ENCODE data around the gene PRRC2B. TPM values are rescaled to one million over a fixed set of nuclear protein-coding genes. Genes with fewer than 3 reads are reported as not detected.

The PRRC2B gene
- total and polyA plus RNA-seq, 2 of the 13 experiments (the other 11 are each of a cell fraction or from before 2014, with no cell fraction given), result 20.8 to 37.4 TPM

DNA sequence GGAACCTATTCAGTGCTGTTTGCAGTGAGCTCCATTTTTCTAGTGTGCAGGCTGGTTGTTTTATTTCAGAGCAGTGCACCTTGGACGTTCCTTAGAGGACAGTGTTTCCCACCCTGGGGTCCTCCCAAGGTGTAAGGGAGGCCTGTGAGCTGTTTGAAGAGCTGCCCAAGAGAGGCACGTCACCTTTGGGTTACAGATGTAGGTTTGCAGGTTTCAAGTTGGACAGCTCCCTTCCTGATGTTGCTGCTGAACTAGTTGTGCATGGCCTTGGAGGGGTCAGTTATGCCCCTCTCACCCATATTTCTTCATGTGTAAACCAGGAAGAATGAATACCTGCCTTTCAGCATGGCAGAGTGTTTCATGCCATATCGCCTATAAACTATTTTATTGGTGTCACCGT lies 74.1 kb downstream of the PRRC2B start:
- Histone ChIP-seq H3K9ac (ENCODE audit: insufficient read depth, low read depth, low read length) (no peak overlapping the region), H3K4me2 (ENCODE audit: low read depth, low read length) (no peak overlapping the region), H3K27me3 (ENCODE audit: control insufficient read depth in 1 of 2, insufficient read depth in 2 of 2, low read length in 2 of 2) (no peaks in the 10 kb centered on the region), H2AFZ (ENCODE audit: low read length) (no peak overlapping the region), H3K27ac (ENCODE audit: extremely low read length, insufficient read depth, low read length) (no peak overlapping the region), H3K4me1 (ENCODE audit: insufficient read depth, low read length) (peaks cover 8% of the 10 kb centered on the region), H3K79me2 (ENCODE audit: insufficient read depth, low read length) (no peaks in the 10 kb centered on the region), H4K20me1 (ENCODE audit: insufficient read depth, low read length) (peaks cover 17% of the 10 kb centered on the region), H3K4me3 (replicated peaks in 1 of 3; ENCODE audit: insufficient read depth in 1 of 3, low read depth in 2 of 3, low read length in 3 of 3) (no peak overlapping the region), H3K9me3 (ENCODE audit: low read length) (no peaks in the 10 kb centered on the region), H3K36me3 (replicated peaks in 1 of 2; ENCODE audit: control insufficient read depth in 1 of 2, insufficient read depth in 2 of 2, low read length in 2 of 2) (peaks cover 39 to 84% of the 10 kb centered on the region in 2 experiments)
- intact Hi-C loops (cut with micrococcal nuclease; ENCODE audit: unreplicated experiment), result no loop called here
- no peak for FAIRE-seq
- POLR2A ChIA-PET, result no interaction called here
- CTCF ChIA-PET (ENCODE audit: low intra/inter-chr PET ratio, low total read pairs), result no interaction called here
- no peak for ATAC-seq
- 98% methylated on average over 4 of the region's 4 CpGs for WGBS (ENCODE audit: low lambda C conversion rate)
- TF ChIP-seq ZNF17 (CRISPR knock-in tag; IDR thresholded peaks at IDR 0.05) (no peak), MYC (CRISPR knock-in tag; IDR thresholded peaks at IDR 0.05; ENCODE audit: borderline replicate concordance) (no peak), ZNF12 (CRISPR knock-in tag; IDR thresholded peaks at IDR 0.05) (no peak), NFIC (IDR thresholded peaks at IDR 0.05; ENCODE audit: low read length) (no peak), HOXA9 (CRISPR knock-in tag; IDR thresholded peaks at IDR 0.05; ENCODE audit: borderline replicate concordance) (no peak), ZMYM3 (CRISPR knock-in tag; IDR thresholded peaks at IDR 0.05) (no peak), ARNT (IDR thresholded peaks at IDR 0.05) (no peak), ZNF101 (CRISPR knock-in tag; IDR thresholded peaks at IDR 0.05; ENCODE audit: borderline replicate concordance, low read depth) (no peak), HMG20A (CRISPR knock-in tag; IDR thresholded peaks at IDR 0.05; ENCODE audit: borderline replicate concordance) (no peak), RCOR2 (CRISPR knock-in tag; IDR thresholded peaks at IDR 0.05) (no peak), KDM5A (IDR thresholded peaks at IDR 0.05; ENCODE audit: borderline replicate concordance, low read length) (no peak), HDAC1 (CRISPR knock-in tag; IDR thresholded peaks at IDR 0.05) (no peak), IRX3 (CRISPR knock-in tag; IDR thresholded peaks at IDR 0.05; ENCODE audit: borderline replicate concordance, low read depth) (no peak), SSRP1 (CRISPR knock-in tag; IDR thresholded peaks at IDR 0.05) (no peak), ZSCAN9 (CRISPR knock-in tag; IDR thresholded peaks at IDR 0.05; ENCODE audit: borderline replicate concordance) (no peak), ZSCAN22 (CRISPR knock-in tag; IDR thresholded peaks at IDR 0.05) (no peak)
- TF ChIP-seq, protein P1, sequence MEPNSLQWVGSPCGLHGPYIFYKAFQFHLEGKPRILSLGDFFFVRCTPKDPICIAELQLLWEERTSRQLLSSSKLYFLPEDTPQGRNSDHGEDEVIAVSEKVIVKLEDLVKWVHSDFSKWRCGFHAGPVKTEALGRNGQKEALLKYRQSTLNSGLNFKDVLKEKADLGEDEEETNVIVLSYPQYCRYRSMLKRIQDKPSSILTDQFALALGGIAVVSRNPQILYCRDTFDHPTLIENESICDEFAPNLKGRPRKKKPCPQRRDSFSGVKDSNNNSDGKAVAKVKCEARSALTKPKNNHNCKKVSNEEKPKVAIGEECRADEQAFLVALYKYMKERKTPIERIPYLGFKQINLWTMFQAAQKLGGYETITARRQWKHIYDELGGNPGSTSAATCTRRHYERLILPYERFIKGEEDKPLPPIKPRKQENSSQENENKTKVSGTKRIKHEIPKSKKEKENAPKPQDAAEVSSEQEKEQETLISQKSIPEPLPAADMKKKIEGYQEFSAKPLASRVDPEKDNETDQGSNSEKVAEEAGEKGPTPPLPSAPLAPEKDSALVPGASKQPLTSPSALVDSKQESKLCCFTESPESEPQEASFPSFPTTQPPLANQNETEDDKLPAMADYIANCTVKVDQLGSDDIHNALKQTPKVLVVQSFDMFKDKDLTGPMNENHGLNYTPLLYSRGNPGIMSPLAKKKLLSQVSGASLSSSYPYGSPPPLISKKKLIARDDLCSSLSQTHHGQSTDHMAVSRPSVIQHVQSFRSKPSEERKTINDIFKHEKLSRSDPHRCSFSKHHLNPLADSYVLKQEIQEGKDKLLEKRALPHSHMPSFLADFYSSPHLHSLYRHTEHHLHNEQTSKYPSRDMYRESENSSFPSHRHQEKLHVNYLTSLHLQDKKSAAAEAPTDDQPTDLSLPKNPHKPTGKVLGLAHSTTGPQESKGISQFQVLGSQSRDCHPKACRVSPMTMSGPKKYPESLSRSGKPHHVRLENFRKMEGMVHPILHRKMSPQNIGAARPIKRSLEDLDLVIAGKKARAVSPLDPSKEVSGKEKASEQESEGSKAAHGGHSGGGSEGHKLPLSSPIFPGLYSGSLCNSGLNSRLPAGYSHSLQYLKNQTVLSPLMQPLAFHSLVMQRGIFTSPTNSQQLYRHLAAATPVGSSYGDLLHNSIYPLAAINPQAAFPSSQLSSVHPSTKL (CRISPR knock-in tag; IDR thresholded peaks at IDR 0.05), result no peak
- TF ChIP-seq, protein P2, sequence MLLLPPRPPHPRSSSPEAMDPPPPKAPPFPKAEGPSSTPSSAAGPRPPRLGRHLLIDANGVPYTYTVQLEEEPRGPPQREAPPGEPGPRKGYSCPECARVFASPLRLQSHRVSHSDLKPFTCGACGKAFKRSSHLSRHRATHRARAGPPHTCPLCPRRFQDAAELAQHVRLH (CRISPR knock-in tag; IDR thresholded peaks at IDR 0.05; ENCODE audit: borderline replicate concordance, low read depth), result no peak
- TF ChIP-seq, protein P3, sequence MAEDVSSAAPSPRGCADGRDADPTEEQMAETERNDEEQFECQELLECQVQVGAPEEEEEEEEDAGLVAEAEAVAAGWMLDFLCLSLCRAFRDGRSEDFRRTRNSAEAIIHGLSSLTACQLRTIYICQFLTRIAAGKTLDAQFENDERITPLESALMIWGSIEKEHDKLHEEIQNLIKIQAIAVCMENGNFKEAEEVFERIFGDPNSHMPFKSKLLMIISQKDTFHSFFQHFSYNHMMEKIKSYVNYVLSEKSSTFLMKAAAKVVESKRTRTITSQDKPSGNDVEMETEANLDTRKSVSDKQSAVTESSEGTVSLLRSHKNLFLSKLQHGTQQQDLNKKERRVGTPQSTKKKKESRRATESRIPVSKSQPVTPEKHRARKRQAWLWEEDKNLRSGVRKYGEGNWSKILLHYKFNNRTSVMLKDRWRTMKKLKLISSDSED (CRISPR knock-in tag; IDR thresholded peaks at IDR 0.05), result no peak
- TF ChIP-seq, protein P4, sequence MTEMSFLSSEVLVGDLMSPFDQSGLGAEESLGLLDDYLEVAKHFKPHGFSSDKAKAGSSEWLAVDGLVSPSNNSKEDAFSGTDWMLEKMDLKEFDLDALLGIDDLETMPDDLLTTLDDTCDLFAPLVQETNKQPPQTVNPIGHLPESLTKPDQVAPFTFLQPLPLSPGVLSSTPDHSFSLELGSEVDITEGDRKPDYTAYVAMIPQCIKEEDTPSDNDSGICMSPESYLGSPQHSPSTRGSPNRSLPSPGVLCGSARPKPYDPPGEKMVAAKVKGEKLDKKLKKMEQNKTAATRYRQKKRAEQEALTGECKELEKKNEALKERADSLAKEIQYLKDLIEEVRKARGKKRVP (CRISPR knock-in tag; IDR thresholded peaks at IDR 0.05), result no peak
- DNase-seq (ENCODE audit: low spot score), result no peak
- no TSS peak for BruUV-seq (replicated peaks)
- in situ Hi-C loops (cut with HindIII; ENCODE audit: extremely low pct_ligation_motif_present, low pct_unique_long_range_greater_than_20kb), result no loop called here
